Hindlimb muscle (tissue), 1 donor: Measurements from ENCODE around the gene CMC4. TPM values are rescaled to one million over a fixed set of nuclear protein-coding genes. Genes with fewer than 3 reads are reported as not detected.
A peak's percentile ranks its signal among the peaks of the same experiment; 100 is the strongest.

Experiments
- DNase-seq: peaks from one replicate; pipeline ENCODE4 v3.0.0-alpha.2; 2013
- polyA plus RNA-seq: library from polyadenylated mRNA; unstranded; fragments of 120-200 nt; gene quantifications from one replicate; pipeline ENCODE4 v1.2.1, GENCODE V29; 2013; ENCODE audit not compliant: insufficient read length

Gene CMC4, protein sequence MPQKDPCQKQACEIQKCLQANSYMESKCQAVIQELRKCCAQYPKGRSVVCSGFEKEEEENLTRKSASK
- polyA plus RNA-seq: 10.5 TPM

- DNase-seq: peak; percentile 81
These were observed at the start of gene CMC4, which contains the start of the genes BRCC3 and MTCP1 for GRCh38 chrX:155070975-155071693. CMC4 (minus strand) TSS chrX:155071136; CDS start chrX:155064023, 7,113 bp downstream. BRCC3 (plus strand) TSS chrX:155071508; CDS start chrX:155071528, 20 bp downstream. MTCP1 (minus strand) TSS chrX:155071136; CDS start chrX:155066010, 5,126 bp downstream.

DNA sequence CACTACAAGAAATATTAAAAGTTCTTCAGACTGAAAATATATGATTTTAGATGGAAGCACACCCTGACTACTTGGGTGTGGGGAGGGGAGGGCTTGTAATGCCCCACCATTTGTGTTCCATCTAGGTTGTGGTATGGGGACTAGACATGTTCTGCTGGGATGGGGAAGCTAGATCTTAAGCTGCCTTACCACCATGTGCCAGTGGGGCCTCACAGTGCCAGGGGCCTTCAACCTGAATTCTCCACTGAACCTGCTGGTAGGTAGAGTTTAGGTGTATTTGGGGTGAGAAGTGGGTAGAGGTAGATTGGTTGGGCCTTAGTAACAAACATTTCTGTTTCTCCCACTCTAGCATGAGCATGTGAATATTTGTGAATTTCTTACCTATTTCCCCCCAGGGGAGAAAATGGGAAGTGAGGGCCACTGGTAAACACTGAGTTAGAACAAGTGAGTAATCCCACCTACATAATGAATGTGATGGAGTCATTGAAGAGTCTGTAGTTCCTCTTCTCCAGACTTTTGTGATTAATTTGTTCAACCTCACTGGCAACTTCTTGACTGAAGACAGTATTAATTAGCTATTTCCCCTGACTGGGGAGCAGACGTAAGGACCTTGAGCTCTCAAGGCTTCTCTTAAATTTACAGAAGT is 44.4 kb upstream of the CMC4 start:
- no peak for DNase-seq

- DNase-seq: no peak
These were observed 42.2 kb upstream of the CMC4 start for GRCh38 chrX:155113097-155113496.

GRCh38 chrX:155112171-155112570 is 41.2 kb upstream of the CMC4 start:
- no peak for DNase-seq

- no peak for DNase-seq
These were observed 37.5 kb upstream of the CMC4 start for GRCh38 chrX:155108427-155108826.

GRCh38 chrX:155105919-155106318 is 35.0 kb upstream of the CMC4 start:
- DNase-seq: no peak

DNA sequence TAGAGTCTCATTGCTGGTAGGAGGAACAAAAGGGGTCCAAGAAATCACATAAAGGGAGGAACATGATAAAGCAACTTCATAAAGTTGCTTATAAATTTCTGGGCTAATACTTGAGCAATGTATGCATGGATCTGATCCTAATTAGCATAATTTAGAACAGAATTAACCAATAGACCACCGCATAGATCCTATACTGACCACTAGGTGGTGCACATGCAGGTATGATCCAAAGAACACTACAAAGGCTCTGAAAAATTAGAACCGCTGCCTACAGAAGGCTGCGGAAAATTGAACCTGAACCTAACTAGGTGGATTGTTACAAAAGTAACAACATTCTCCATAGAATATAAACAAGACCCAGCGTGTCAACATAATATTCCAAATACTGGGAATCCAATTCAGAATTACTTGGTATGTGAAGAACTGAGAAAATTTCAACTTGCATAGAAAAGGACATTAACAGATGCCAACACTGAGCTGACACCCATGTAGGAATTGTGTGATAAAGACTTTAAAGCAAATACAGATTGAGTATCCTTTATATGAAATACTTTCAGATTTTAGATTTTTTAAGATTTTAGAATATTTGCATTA is 23.6 kb upstream of the CMC4 start:
- no peak for DNase-seq

- no peak for DNase-seq
These were observed 16.2 kb upstream of the CMC4 start for GRCh38 chrX:155086961-155087735.

DNA sequence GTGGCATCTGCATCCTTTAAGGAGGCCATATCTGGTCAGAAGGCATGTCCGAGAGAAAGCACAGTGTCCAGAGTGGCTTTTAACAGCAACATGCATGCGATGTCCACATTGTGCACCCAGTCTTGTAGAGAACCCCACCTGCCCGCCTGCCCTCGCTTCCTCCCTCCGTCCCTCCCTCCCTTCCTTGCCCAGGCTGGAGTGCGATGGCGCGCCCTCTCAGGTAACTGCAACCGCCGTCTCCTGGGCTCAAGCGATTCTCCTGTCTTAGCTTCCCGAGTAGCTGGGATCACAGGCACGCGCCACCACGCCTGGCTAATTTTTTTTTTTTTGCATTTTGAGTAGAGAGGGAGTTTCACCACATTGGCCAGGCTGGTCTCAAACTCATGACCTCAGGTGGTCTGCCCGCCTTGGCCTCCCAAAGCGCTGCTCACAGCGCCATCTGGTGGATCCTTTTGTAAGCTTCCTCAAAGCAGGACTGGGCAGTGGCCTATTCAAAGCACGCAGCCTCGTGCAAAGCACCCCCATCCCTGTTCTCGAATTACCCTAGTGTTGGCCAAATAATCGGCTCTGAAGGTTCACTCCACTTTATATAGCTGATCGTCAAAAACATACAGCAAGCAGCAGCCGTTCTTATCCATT is 15.4 kb upstream of the CMC4 start:
- no peak for DNase-seq

- no peak for DNase-seq
These were observed 851 bp upstream of the CMC4 start for GRCh38 chrX:155071694-155072280.

GRCh38 chrX:155070663-155070974 is 317 bp downstream of the CMC4 start:
- DNase-seq: no peak

DNA sequence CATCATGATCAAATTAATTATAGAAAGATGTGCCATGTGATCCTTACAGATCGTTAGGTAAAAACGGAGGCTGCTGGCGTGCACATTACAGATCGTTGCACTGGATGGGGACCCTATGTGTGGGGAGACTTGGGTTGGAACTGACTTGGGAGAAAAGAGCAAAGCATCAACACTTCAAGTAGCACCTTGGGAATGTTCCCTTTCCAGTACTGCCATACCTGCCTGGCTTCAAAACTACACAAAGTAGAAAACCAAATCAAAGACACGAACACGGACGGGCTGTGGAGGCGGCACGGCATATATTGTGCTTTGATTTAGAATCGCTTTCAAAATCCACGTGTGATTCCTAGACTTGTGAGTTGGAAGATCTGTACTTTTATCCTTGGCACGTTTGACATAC is 898 bp downstream of the CMC4 start:
- DNase-seq: no peak

GRCh38 chrX:155069414-155069813 is 1.5 kb downstream of the CMC4 start:
- DNase-seq: no peak

- DNase-seq: no peak
These were observed 2.8 kb downstream of the CMC4 start for GRCh38 chrX:155068165-155068564.

- DNase-seq: no peak
These were observed 5.8 kb downstream of the CMC4 start for GRCh38 chrX:155065035-155065734.

GRCh38 chrX:155061760-155062159 is 9.2 kb downstream of the CMC4 start:
- no peak for DNase-seq

GRCh38 chrX:155056877-155057792 is 13.8 kb downstream of the CMC4 start:
- DNase-seq: peak; percentile 73

DNA sequence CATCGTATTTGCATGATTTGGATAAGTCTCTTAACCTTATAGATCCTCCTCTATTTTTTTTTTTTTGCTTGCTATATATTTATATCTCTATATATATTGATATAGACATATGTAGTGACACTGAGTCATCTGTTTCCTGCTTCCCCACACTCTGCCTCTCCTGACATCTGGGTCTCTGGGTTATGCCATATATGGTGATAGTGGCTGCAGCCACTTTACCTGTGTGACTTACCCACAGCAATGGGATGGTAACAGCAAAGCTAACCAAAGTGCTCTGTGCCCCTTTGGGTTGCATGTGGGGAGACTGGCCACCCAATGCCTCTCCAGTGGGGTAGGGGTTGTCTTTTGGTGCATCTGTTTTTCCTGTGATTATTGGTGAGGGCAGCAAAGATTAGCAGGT is 14.5 kb downstream of the CMC4 start:
- no peak for DNase-seq

- DNase-seq: no peak
These were observed 15.4 kb downstream of the CMC4 start for GRCh38 chrX:155055494-155055893.

GRCh38 chrX:155054255-155054654 is 16.7 kb downstream of the CMC4 start:
- no peak for DNase-seq
